GM18505 (cell line): ENCODE data around the gene KAZN.

Source experiments
- ATAC-seq: cut with Tn5 transposase; IDR thresholded peaks from one replicate; pipeline ENCODE4 v1.9.1; 2021; ENCODE audit not compliant: unreplicated experiment
- POLR2A ChIP-seq: IDR thresholded peaks from 4 replicates; pipeline ENCODE4 v1.6.1; 2011; ENCODE audit warnings: borderline replicate concordance; ENCODE audit not compliant: insufficient read depth, insufficient read length; ENCODE audit errors: extremely low read depth

Gene KAZN

DNA sequence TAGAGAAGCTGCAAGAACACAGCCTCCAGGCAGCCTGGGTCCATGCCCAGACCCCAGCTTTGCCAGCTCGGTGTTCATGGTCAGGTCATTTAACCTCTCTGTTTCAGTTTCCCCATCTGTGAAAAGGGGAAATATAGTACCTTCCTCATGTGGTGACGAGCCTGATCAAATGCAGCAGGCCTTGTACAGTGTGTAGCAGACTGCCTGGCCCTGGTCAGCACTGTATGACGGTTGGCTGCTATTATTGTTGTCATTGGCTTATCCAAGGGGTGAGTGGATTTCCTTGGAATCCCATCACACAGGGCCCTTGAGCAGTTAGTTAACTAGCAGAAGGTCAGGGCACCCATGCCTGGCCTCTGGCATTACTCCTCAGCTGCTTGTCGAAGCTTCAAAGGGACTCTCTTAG, 548.5 kb downstream of the KAZN start:
- no peak for ATAC-seq
- no peak for TF ChIP-seq POLR2A

DNA sequence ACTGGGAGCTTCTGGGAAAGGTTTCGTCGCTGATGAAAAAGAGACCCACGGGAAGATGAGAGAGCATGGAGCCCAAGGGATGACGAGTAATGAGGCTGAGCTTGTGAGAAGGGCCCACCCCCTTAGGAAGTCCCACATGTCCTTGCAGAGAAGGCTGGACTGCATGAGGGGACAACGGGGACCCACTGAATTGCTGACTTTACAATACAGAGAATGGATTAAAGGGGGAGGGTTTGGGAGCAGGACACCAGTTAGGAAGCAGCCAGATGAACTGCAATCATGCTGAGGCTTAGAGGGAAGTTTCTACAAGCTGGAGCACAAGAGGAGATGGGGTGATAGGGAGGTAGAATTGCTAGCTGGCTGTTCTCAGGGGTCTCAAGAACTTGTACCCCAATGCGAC, 549.5 kb downstream of the KAZN start:
- TF ChIP-seq POLR2A, result no peak
- no peak for ATAC-seq

- no peak for TF ChIP-seq POLR2A
- ATAC-seq, result no peak
These were observed 550.0 kb downstream of the KAZN start for GRCh38 chr1:15148475-15148874.

GRCh38 chr1:15148941-15149340, 550.5 kb downstream of the KAZN start:
- TF ChIP-seq POLR2A, result no peak
- ATAC-seq, result no peak

GRCh38 chr1:15150376-15150775, 551.9 kb downstream of the KAZN start:
- no peak for ATAC-seq
- no peak for TF ChIP-seq POLR2A

- no peak for TF ChIP-seq POLR2A
- no peak for ATAC-seq
These were observed 552.9 kb downstream of the KAZN start for GRCh38 chr1:15151377-15151806.

DNA sequence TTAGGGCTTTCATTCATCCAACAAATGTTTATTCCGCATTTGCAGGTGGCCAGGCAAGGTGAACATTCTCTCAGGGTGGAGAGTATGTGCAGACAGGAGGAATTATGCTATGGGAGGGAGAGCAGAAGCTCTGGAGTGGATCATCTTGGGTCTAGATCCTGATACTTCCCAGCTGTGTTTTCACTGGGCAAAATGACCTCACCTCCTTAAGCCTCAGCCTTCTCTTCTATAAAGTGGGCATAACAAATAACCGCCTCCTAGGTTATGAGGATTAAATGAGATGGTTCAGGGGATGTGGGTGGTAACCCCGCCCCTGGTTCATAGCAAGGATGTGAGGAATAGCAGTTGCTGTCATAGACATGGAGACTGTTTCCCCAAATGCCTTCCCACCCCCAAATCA, 553.4 kb downstream of the KAZN start:
- ATAC-seq, result no peak
- no peak for TF ChIP-seq POLR2A

DNA sequence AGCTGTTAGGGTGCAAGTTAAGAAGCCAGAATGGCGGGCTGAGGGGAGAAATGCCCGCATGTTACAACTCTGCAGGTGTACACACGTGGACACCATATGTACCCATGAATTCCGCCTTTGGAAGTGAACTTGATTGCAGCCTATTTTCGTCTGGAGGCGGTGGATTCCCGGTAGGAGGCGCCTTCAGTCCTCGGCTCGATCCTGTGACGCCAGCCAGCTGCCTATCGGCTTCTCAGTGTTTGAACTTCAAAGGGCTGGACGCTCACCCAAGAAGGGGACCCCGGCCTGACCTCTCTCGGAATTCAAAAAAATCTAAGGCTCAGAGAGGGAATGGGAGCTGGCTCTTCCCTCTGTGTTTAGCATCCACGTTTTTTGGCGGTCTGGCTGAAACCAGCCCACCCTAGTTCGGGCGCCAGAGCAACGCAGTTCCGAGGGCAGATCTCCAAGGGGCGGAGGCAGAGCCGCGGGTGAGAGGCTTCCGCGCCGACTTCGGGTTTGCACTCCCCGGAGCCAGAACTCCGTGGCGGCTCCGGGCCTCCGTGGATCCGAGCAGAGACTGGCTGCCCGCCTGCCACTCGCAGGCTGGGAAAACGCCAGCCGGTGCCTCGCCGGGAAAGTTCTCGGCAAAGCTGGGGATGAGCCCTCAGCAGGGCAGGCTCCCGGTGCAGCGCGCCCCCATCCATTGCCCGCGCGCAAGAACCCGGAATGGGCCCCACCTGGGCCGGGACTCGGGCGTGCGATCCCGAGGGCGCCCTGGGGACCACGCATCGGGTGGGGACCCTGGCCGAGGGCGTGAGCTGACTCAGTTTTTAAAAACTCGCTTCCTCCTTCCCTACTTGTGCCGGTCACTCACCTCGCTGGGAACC, 554.1 kb downstream of the KAZN start:
- no peak for ATAC-seq
- no peak for TF ChIP-seq POLR2A

- TF ChIP-seq POLR2A, result no peak
- no peak for ATAC-seq
These were observed 554.8 kb downstream of the KAZN start, which contains the start of gene TMEM51 for GRCh38 chr1:15153184-15153841. TSS of gene TMEM51 (plus strand) at chr1:15153747. CDS start at chr1:15215088, 61,341 bp downstream.

DNA sequence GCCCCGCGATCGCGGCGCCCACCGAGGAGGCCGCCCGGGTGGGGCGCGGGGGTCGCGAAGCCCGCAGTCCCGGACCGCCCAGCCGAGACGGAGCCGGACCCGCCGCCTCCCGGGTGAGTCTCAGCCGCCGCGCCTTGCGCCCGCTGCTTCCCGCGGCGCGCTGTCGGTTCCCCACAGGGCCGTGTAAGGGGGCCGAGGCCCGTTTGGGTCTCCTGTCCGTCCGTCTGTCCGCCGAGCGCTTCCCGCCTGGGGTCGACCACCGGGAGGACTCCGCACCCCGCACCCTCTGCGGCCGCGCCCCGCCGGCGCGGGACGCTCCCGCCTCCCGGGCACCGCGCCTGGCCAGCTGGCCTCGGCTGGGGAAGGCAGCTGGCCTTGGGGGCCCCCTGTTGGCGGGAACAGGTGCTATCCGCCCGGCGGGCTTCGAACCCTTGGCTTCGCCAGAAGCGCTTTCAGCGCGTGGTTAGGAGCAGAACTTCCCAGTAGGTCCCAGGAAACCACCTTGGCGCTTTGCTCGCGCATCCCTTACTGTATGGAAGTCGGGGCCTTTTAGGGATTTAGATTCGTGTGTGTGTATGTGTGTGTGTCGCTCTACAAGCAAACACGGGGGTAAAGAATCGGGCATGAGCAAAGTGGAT, 555.5 kb downstream of the KAZN start:
- ATAC-seq, result no peak
- TF ChIP-seq POLR2A, result no peak

DNA sequence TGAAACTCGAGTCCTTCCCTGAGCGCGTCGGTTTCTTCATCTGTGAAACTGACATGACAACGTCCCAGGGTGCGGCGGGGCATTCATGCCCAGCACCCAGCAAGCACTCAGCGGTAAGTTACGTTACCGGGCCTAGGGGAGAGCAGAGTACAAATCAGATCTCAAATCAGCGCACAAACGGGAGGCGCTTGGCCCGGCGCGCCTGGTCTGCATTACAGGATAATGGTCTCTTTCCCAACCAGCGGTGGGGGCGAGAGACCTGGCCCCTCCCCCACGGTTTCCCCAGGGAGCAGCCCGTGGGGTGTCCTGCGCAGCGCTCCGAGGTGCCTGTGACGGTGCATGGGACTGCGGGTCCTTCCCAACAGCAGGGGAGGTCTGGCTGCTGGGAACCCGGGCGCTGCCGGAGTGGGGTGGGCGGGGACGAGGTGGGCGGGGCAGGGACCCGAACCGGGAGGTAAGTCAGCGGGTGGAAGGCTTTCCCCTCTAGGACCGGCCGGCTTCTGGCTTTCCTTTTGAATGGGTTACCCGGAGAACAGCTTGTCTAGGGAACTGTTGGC, 556.1 kb downstream of the KAZN start:
- no peak for ATAC-seq
- TF ChIP-seq POLR2A, result no peak

GRCh38 chr1:15155191-15155590, 556.7 kb downstream of the KAZN start:
- TF ChIP-seq POLR2A, result no peak
- ATAC-seq, result no peak

DNA sequence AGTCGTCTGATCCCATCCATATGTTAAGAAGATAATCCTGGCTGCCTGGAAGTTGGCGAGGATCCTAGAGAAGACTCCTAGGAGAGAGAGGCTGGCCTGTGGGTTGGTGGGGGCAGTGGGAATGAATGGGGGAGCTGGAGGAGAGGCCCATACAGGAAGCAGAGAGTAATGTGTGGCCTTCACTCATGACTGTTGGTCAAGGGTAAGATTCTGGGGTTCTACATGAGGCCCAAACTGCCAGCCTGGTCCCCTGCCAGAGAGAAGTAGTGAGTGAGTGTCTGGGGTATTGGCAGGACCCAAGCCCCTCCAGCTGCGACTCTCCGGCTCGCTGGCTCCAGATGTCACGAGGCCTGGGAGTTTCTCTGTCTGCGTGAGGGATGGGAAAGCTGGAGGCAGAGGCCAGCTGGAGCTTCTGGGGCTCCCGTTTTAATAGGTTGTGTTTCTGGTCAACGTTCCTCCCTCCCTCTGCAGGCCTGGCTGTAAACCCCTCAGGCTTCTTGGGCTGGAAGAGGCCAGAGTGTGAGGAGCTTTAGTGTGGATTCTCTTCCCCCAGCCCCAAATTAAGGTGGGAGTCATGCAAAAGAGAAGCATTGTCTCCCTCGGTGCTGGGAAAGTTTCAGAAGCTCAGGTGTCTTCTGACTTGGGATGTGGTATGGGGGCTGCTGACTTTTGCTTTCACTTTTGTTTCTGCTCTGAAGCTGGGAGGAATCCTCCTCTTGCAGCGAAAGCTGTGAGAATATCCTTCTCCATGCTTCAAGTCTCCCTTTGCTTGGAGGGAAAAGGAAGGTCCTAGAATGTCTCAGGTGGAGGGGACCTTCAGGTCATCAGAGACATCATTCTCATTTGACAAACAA, 557.6 kb downstream of the KAZN start:
- ATAC-seq, result no peak
- TF ChIP-seq POLR2A, result no peak

GRCh38 chr1:15156807-15157380, 558.4 kb downstream of the KAZN start:
- no peak for TF ChIP-seq POLR2A

More at GRCh38 chr1:15156807-15157380, 558.4 kb downstream of the KAZN start:
- no peak for ATAC-seq
